GM18502 (cell line): ENCODE data around the gene NTRK2.

Experiments used
- ATAC-seq: cut with Tn5 transposase; IDR thresholded peaks from one replicate; pipeline ENCODE4 v1.9.1; 2021; ENCODE audit warnings: mild to moderate bottlenecking; ENCODE audit not compliant: unreplicated experiment, poor library complexity

The NTRK2 gene

GRCh38 chr9:84679571-84679970 lies 10.0 kb downstream of the NTRK2 start:
- ATAC-seq = no peak

- no peak for ATAC-seq
These were observed 12.2 kb downstream of the NTRK2 start for GRCh38 chr9:84681516-84682285.

- ATAC-seq = no peak
These were observed 16.5 kb downstream of the NTRK2 start for GRCh38 chr9:84686068-84686467.

- no peak for ATAC-seq
These were observed 19.4 kb downstream of the NTRK2 start for GRCh38 chr9:84688956-84689355.

GRCh38 chr9:84691634-84692033 lies 22.1 kb downstream of the NTRK2 start:
- ATAC-seq = no peak

GRCh38 chr9:84694248-84694647 lies 24.7 kb downstream of the NTRK2 start:
- peak; percentile 81 for ATAC-seq

- no peak for ATAC-seq
These were observed 27.5 kb downstream of the NTRK2 start for GRCh38 chr9:84697042-84697441.

GRCh38 chr9:84697509-84698114 lies 28.1 kb downstream of the NTRK2 start:
- no peak for ATAC-seq

- ATAC-seq = no peak
These were observed 28.8 kb downstream of the NTRK2 start for GRCh38 chr9:84698323-84698722.

- no peak for ATAC-seq
These were observed 30.5 kb downstream of the NTRK2 start for GRCh38 chr9:84699984-84700383.

GRCh38 chr9:84701801-84702200 lies 32.3 kb downstream of the NTRK2 start:
- ATAC-seq = peak; percentile 82

GRCh38 chr9:84702471-84702870 lies 32.9 kb downstream of the NTRK2 start:
- ATAC-seq = no peak

- no peak for ATAC-seq
These were observed 34.3 kb downstream of the NTRK2 start for GRCh38 chr9:84703793-84704192.

- no peak for ATAC-seq
These were observed 35.6 kb downstream of the NTRK2 start for GRCh38 chr9:84705128-84705527.

- no peak for ATAC-seq
These were observed 38.9 kb downstream of the NTRK2 start for GRCh38 chr9:84708400-84708799.

- no peak for ATAC-seq
These were observed 39.5 kb downstream of the NTRK2 start for GRCh38 chr9:84709056-84709455.

GRCh38 chr9:84710701-84711397 lies 41.3 kb downstream of the NTRK2 start:
- ATAC-seq = no peak

GRCh38 chr9:84711398-84711777 lies 41.9 kb downstream of the NTRK2 start:
- no peak for ATAC-seq

- no peak for ATAC-seq
These were observed 42.4 kb downstream of the NTRK2 start for GRCh38 chr9:84711936-84712335.

- no peak for ATAC-seq
These were observed 46.7 kb downstream of the NTRK2 start for GRCh38 chr9:84716217-84716616.

- ATAC-seq = no peak
These were observed 48.9 kb downstream of the NTRK2 start for GRCh38 chr9:84718476-84718875.
